Activated CD8-positive, alpha-beta memory T cell treated with anti-CD3 and anti-CD28 coated beads for 24 hours (primary cell): ENCODE measurements around the gene ABTB1.

Experiments used
- DNase-seq: peaks from one replicate; pipeline ENCODE4 v3.0.0-alpha.2; 2020

Gene ABTB1

DNA sequence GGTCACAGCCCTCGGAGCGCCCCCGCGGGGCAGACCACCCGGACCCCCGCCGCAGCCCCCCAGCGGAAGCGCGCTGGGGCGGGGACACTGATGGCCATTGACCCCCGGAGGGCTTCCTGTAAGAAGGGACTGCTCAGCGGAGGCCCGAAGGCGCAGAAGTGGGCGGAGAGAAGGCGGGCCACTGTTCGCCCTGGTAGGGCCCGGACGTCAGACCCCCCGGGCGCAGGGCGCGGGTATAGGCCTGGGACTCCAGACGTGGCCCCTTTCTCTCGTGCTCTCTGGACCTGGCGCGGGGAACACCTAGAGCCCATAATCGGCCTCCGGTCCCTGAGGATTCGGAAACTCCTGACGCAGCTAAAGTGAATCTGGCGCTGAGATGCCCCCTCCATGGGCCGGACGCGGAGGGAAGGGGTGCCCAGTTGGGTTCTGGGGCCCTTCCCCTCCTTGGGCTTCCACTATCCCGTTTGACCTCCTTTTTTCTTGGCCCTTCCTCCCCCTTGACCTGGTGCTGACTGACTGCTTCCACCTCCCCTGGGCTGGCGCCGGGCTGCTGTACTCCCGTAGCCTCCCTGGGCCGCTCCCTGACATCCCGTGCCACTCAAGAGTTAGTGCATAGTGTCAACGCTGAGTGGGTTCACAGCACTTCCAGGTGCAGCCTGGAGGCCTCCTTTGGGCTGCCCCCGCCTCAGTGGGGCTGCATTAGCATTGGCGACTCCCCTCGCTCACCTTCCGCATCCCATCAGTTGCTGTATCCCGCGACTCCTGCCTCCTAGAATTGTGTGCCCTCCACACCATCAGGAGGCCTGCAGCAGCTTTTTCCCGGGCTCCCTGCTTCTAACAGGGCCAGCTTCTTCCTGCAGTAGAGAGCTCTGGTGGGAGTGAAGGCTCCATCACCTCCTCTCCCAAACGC, 694 bp downstream of the ABTB1 start:
- no peak for DNase-seq

DNA sequence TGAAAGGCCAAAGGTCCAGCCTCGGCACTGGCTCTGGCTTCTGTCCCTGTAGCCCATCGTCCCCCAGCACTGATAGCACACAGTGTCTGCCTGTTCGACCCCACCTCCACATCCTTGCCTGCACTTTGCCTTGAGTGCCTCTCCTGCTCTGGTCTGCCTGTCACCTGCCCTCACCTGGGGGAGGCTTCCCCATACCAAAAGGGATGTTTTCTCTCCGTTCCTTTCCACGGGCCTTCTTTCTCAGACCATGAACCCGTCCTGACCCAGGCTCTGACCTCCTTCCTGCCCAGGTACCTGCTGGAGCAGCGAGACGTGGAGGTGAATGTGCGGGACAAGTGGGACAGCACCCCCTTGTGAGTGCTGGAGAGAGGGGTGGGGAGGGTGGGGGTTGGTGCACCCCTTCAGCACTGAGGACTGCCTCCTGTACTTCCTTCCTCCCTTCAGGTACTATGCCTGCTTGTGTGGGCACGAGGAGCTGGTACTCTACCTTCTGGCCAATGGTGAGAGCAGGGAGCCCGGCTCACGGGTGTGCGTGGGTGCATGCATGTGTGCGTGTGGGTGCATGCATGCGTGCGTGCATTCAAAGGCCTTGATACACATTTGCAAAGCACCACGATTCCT, 1.5 kb downstream of the ABTB1 start:
- DNase-seq = peak; percentile 61

DNA sequence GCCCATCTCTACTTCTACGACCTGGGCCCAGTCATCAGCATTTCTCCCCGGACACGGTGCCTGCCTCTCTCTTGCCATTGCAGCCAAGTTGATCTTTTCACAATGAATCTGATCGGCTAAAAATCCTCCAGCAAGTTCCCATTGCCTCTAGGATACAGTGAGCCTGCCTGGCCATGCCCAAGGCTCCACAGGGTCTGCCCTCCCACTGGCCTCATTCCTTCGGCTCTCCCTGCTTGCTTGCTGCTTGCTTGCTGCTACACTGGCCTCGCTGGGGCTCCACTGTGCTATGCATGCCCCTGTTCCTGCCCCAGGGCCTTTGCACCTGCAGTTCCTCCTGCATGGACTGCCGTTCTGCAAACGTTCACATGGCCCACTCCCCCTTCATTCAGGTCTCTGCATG, 2.0 kb downstream of the ABTB1 start:
- peak; percentile 52 for DNase-seq

DNA sequence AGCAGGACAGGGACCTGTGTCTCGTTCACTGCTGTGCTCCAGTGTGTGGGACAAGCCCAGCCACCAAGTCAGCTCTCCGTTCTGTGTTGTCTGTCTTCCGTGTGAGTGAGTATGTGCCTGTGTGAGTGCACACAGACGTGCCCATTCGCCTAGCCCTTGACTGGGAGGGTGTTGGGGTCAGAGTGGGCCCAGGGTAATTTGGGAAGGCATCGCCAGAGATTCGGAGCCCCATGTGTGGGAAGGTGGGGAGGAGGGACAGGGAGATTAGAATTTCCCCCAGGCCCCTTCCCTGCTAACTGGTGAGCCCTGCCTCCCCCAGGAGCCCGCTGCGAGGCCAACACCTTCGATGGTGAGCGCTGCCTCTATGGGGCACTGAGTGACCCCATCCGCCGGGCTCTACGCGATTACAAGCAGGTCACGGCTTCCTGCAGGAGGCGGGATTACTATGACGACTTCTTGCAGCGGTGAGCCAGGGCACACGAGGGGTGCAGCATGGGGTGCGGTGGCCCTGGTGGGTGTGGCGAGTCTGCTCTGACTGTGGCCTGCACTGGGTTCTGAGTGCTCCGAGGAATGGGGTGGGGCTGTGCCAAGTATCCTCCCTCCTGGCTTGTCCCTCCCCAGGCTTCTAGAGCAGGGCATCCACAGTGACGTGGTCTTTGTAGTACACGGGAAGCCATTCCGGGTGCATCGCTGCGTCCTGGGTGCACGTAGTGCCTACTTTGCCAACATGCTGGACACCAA, 3.1 kb downstream of the ABTB1 start:
- DNase-seq = peak; percentile 50

DNA sequence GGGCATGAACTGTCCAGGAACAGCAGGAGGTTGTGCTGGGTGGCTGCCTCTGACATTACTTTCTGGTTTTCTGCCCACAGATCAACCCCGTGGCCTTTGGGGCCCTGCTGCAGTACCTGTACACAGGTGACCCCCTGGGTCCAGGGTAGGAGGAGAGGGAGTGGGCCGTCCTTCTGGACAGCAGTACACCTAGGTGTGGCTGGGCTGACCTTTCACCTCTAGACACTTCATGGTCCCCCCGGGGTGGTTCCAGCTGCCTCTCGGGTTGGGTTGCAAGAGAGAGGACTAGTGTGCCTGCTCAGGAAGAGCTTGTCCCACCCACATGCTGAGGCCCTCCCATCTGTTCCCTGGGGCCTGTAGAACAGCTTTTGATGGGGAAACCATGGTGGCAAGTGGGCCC, 3.7 kb downstream of the ABTB1 start:
- DNase-seq = peak; percentile 48

DNA sequence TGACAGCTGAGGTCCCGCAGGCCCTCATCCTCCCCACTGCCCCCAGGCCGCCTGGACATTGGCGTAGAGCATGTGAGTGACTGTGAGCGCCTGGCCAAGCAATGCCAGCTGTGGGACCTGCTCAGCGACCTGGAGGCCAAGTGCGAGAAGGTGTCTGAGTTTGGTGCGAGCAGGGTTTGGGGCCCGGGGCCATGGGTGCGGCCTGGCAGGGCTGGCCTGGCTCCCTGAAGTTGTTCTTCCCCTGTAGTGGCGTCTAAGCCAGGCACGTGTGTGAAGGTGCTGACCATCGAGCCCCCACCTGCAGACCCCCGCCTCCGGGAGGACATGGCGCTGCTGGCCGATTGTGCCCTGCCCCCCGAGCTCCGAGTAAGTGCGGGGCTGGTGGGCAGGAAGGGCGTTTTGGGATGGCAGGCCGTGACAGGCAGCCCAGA, 4.2 kb downstream of the ABTB1 start:
- no peak for DNase-seq

DNA sequence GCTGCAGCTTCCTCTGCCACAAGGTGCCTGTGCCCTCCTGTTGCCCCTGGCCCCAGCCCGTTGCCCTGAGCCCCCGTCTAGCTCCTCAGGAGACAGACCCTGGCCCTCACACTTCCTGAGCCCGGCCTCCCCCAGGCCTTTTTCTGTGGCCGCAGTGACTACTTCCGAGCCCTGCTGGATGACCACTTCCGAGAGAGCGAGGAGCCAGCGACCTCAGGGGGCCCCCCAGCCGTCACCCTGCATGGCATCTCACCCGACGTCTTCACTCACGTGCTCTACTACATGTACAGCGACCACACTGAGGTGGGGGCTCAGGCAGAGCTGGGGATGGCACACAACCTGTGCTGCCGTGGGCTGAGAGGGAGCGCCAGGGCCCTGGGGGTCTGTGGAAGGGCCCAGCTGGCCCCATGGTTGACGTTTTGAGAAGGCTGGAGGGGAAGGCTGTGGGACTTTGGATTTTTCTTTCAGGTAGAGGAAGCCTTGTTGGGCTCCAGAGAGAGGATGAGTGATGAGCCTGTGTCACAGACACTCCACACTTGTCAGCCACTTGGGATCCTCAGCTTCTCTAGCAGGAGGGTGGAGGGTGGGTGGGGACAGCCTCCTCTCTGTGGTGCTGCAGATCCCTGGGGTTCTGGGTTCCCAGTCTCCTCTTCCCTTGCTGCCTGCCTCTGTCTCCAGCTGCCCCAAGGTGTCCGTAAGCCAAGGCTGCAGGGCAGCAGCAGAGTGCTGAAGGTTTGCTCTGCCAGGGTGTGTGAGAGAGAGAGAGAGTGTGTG, 5.0 kb downstream of the ABTB1 start:
- peak; percentile 50 for DNase-seq

DNA sequence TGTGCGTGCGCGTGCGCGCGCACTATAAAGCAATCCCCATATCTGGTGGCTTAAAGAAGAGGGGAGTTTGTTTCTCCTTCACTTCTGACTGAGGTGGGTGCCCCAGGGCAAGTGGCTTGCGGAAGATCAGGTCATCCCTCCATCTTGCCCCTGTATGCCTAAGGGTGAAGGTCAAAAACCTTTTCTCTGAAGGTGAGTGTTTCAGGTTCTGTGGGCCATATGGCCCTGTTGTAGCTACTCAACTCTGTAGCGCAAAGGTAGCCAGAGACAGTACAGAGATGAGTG, 5.5 kb downstream of the ABTB1 start:
- peak; percentile 37 for DNase-seq

DNA sequence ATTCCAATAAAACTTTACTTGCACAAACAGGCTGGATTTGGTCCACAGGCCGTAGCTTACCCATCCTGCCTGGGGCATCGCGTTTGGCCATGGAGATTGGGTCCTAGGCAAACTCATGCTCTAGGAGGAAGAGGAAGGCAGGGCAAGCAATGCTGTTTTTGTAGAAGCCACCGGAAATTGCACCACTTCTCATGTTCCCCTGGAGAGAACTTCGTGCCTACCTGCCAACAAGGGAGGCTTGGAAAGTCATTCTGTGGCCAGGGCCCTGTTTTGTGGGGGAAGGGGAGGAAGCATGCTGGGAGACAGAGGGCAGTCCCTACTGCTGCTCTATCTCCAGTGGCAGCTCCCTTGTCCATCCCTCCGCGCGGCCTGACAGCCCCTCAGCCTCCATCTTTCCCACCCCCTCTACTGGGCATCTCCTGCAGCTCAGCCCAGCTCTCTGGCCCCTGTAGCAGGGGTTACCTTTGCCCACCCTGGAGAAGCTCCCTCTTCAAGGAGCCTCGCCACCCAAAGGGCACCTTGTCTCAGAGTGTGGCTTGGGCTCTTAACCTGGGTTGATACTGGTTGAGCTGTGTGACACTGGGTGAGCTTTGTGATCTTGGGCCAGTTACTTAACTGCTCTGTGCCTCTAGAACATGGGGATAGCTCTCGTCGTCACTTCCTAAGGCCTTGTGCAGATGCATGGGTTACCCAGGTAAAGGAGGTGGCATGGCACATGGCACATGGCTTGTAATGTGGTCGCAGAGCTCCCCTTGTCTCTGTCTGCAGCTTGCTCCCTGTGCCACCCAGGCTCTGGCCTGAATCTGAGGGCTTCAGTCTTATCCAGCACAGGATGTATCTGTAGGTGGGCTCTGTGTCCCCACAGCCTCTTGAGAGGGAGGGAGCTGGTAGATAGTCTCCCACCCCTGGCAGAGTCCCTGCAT, 6.1 kb downstream of the ABTB1 start:
- DNase-seq = peak; percentile 49

DNA sequence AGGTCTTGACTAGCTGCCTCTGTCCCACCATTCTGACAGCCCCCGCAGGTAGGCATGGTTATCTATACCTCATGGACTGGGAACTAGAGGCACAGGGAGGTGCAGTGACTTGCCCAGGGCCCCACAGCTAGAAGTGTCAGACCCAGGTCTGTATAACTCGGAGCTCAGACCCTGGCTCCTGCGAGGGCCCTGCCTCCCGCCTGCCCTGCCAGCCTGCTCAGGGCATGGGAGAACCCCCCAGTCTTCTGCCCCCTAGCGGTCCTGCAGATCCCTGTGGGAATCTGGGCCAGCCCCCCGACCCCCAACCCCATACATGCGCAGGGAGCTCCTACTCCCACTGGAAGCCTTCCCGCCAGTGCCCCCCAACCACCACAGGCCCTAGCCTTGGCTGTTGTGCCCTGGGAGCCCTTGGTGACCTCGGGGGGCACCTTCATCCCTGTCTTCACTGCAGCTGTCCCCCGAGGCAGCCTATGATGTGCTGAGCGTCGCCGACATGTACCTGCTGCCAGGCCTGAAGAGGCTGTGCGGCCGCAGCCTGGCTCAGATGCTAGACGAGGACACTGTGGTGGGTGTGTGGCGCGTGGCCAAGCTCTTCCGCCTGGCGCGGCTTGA, 6.9 kb downstream of the ABTB1 start:
- peak; percentile 49 for DNase-seq

DNA sequence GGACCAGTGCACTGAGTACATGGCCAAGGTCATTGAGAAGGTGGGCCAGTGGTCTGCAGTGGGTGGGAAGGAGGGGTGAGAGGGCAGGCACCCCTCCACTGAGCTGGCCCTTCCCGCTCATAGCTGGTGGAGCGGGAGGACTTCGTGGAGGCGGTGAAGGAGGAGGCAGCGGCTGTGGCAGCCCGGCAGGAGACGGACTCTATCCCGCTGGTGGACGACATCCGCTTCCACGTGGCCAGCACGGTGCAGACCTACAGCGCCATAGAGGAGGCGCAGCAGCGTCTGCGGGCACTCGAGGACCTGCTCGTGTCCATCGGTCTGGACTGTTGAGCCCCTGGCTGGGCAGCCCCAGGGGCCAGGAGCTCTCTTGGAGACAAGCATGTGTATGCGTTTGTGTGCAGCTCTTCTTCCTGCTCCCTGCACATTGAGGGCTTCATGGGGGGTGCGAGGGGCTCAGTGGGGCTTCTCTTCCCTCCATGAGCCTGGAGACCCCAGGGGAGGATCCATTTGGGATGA, 7.5 kb downstream of the ABTB1 start:
- DNase-seq = peak; percentile 47

DNA sequence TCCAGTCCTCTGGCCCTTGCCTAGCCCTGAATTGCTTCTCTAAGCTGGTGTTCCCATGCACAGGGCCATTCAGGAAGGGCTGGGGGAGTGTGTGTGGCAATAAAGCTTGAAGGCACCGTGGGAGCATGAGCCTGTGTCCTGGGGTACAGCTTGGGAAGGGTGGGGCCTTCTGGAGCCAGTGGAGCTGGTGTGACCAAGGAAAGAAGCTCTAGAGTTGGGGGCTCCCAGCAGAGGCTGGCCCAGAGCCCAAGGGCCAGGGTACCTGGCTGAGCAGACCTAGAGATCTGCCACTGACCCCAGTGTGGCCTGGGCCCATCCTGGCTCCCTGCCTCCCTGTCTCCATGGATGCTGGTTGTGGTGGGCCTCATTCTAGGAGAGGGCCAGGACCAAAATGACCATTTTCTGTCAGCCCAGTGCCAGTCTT, 8.1 kb downstream of the ABTB1 start:
- peak; percentile 49 for DNase-seq

DNA sequence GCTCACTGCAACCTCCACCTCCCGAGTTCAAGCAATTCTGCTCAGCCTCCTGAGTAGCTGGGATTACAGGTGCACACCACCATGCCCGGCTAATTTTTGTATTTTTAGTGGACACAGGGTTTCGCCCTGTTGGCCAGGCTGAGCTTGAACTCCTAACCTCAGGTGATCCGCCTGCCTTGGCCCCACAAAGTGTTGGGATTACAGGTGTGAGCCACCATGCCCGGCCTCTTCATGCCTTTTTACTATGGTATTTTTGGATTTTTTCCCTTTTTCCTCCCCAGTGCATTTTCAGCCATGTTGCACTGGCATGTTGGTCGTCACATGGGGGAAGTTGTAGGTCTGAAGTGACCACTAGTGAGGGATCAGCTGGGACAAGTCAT, 9.4 kb downstream of the ABTB1 start:
- DNase-seq = peak; percentile 24

DNA sequence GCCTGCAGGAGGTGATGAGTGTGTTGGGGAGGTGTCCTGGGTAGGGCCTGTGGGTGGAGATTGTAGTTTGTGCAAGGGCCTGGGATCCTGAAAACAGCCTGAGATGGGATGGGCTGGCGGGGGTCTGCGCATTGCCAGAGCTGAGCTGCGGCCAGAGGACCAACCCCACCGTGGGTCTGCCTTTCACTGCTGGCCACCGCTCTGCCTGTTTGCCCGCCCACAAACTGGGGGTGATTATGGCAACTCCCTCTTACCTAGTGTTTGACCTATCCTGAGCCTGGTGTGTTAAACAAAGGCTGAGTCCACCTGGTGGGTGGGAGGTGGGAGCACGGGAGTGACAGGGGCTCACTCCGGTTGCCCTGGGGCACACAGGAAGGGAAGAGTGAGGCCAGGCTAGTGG, 9.8 kb downstream of the ABTB1 start:
- DNase-seq = peak; percentile 30

DNA sequence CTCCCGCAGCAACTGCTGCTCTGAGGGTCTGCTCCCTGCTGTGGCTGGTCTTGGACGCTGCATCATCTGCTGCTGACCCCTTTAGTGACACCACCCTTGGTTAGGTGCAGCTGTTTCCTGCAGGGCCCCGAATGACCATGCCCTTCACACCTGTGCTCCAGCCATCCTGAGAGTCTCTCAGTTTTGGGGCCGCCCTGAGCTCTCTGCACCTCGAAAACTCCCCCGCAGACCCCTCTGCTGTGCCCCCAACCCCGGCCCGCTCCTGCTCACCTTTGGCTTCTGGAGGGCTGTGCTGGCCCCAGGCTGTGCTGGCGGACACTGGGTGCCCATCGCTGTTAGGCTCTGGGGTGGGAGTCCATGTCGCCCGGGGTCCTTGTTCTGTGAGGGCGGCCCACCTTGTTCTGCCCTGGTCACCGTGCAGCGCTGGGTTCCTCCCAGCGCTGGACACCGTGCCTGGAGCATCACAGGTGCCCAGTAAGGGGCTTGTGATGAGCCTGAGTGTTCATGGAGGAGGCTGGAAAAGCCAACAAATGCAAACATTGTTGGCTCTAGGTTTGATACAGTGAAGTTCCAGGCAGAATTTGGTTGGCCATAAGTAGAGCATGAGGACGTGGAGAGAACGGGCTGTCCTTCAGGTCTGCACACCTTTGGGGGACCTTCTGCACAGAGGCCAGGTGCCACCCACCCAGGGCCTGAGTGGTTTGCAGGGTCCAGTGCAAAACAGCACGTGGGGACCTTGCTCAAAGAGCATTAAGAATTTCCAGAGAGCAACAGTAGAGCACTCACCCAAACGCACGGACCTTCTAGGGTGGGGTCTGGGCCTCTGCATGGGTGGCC, 12.3 kb downstream of the ABTB1 start:
- DNase-seq = peak; percentile 49

DNA sequence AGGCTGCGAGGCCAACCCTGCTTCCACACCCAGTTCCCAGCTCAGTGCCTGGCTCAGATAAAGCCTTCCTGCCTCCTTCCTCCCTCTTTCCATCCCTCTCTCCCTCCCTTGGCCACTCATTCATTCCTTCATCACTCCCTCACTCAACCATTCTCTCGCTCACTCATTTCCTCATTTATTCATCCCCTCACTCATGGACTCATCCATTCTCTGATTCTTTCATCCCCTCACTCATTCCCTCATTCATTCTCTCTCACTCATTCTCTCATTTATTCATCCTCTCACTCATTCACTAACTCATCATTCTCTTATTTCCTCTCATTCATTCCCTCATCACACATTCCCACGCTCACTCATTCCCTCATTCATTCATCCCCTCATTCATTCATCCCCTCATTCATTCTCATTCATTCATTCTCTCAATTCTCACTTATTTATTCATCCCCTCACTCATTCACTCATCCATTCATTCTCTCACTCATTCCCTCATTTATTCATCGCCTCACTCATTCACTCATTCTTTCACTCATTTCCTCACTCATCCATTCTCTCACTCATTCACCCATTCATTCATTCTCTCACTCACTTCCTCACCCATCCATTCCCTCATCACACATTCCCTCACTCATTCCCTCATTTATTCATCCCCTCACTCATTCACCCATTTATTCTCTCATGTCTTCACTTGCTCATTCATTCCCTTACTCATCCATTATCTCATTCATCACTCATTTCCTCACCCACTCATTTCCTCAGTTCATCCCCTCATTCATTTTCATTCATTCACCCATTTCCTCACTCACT, 13.2 kb downstream of the ABTB1 start:
- DNase-seq = no peak

DNA sequence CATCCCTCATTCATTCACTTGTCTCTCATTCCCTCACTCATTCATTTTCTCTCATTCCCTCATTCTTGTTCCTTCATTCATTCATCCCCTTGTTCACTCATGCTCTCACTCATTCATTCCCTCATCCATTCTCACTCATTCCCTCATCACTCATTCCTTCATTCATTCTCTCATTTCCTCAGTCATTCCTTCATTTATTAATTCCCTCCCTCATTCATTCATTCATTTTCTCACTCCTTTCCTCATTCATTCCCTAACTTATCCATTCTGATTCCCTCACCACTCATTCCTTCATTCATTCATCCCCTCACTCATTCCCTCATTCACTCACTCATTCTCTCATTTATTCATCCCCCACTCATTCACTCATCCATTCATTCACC, 13.8 kb downstream of the ABTB1 start:
- DNase-seq = no peak

DNA sequence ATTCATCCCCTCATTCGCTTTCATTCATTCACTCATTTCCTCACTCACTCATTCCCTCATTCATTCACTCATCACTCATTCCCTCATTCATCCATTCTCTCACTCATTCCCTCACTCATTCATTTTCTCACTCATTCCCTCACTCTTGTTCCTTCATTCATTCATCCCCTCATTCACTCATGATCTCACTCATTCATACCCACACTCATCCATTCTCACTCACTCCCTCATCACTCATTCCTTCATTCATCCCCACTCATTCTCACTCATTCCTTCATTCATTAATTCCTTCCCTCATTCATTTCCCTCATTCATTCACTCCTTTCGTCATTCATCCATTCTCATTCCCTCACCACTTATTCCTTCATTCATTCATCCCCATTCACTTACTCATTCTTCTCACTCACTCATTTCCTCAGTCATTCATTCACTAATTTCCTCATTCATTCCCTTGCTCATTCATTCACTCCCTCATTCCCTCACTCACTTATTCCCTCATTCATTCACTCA, 14.5 kb downstream of the ABTB1 start:
- DNase-seq = no peak

DNA sequence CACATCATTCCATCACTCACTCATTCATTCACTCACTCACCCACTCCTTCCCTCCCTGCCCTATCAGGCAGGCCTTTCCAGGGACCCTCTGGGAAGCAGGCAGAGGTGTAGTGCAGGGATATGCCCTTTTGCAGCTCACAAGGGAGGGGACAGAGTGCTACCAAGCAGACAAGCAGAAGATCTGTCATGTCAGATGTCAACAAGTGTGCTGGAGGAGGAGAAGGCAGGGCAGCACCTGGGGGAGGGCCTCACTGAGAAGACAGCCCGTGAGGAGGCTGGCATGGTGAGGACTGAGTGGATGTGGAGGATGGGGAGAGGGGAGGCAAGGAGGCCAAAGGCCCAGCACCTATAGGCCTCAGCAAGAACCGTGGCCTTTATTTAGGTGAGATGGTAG, 15.3 kb downstream of the ABTB1 start:
- DNase-seq = no peak
